HepG2 (cell line): Measurements from ENCODE around the gene SUPT6H. TPM values are rescaled to one million over a fixed set of nuclear protein-coding genes. Genes with fewer than 3 reads are reported as not detected.

Experiments used
- ARID3A ChIP-seq: IDR thresholded peaks from 2 replicates; pipeline ENCODE4 v1.6.1; 2012; ENCODE audit warnings: low read depth, low read length, improper control_type of control experiment
- ARNT ChIP-seq: fragments of 450-650 bp; IDR thresholded peaks from 2 replicates; pipeline ENCODE4 v1.6.1; 2017
- BATF2 ChIP-seq: sonication (generic); formaldehyde crosslinking; IDR thresholded peaks from 2 replicates; pipeline ENCODE4 v1.8.0; 2022; ENCODE audit warnings: mild to moderate bottlenecking, missing genetic modification reagents, moderate library complexity
- CAMTA2 ChIP-seq: sonication (generic); formaldehyde crosslinking; IDR thresholded peaks from 2 replicates; pipeline ENCODE4 v1.4.0; 2020; ENCODE audit warnings: mild to moderate bottlenecking, missing genetic modification reagents, borderline replicate concordance
- ELF1 ChIP-seq: sonication (generic); formaldehyde crosslinking; IDR thresholded peaks from 2 replicates; pipeline ENCODE4 v1.4.0; 2020; ENCODE audit warnings: missing genetic modification reagents
- GATA4 ChIP-seq: sonication (generic); IDR thresholded peaks from 2 replicates; pipeline ENCODE4 v1.6.1; 2016; ENCODE audit warnings: antibody characterized with exemption, low read depth, borderline replicate concordance
- IRF1 ChIP-seq: sonication (generic); formaldehyde crosslinking; IDR thresholded peaks from 2 replicates; pipeline ENCODE4 v1.4.0; 2020; ENCODE audit warnings: low read depth, mild to moderate bottlenecking, missing genetic modification reagents
- MAFK ChIP-seq, 2 experiments: IDR thresholded peaks in 1 of 2; conservative IDR thresholded peaks in 1 of 2; 2 replicates each; pipeline ENCODE4 v1.6.1; 2011; ENCODE audit warnings: improper control_type of control experiment in 2 of 2, low read length in 2 of 2
- MXD1 ChIP-seq: sonication (generic); formaldehyde crosslinking; IDR thresholded peaks from 2 replicates; pipeline ENCODE4 v1.4.0; 2020; ENCODE audit warnings: mild to moderate bottlenecking, missing genetic modification reagents
- MXD3 ChIP-seq: IDR thresholded peaks from 2 replicates; pipeline ENCODE4 v1.6.1; 2016; ENCODE audit warnings: mild to moderate bottlenecking, missing biosample characterization, missing genetic modification reagents
- RARA ChIP-seq: IDR thresholded peaks from 2 replicates; pipeline ENCODE4 v1.6.1; 2016; ENCODE audit warnings: missing genetic modification reagents, missing compliant biosample characterization
- TOE1 ChIP-seq: sonication (generic); formaldehyde crosslinking; IDR thresholded peaks from 2 replicates; pipeline ENCODE4 v1.4.0; 2020; ENCODE audit warnings: mild to moderate bottlenecking, missing genetic modification reagents
- ZBTB43 ChIP-seq: sonication (generic); formaldehyde crosslinking; conservative IDR thresholded peaks from 2 replicates; pipeline ENCODE4 v1.4.0; 2020; ENCODE audit warnings: missing genetic modification reagents
- ZNF232 ChIP-seq: sonication (generic); formaldehyde crosslinking; IDR thresholded peaks from 2 replicates; pipeline ENCODE4 v1.4.0; 2020; ENCODE audit warnings: missing genetic modification reagents, borderline replicate concordance
- ZNF33B ChIP-seq: sonication (generic); formaldehyde crosslinking; IDR thresholded peaks from 2 replicates; pipeline ENCODE4 v1.5.1; 2020; ENCODE audit warnings: mild to moderate bottlenecking, missing genetic modification reagents
- ZNF570 ChIP-seq: sonication (generic); formaldehyde crosslinking; IDR thresholded peaks from 2 replicates; pipeline ENCODE4 v1.4.0; 2020; ENCODE audit warnings: mild to moderate bottlenecking, missing genetic modification reagents, borderline replicate concordance
- ZNF572 ChIP-seq: sonication (generic); formaldehyde crosslinking; IDR thresholded peaks from 2 replicates; pipeline ENCODE4 v1.5.1; 2020; ENCODE audit warnings: mild to moderate bottlenecking, missing genetic modification reagents
- ZNF737 ChIP-seq: sonication (generic); formaldehyde crosslinking; IDR thresholded peaks from 2 replicates; pipeline ENCODE4 v1.5.0; 2020; ENCODE audit warnings: missing genetic modification reagents, mild to moderate bottlenecking, borderline replicate concordance
- ZNF749 ChIP-seq: sonication (generic); formaldehyde crosslinking; IDR thresholded peaks from 2 replicates; pipeline ENCODE4 v1.8.0; 2022; ENCODE audit warnings: mild to moderate bottlenecking, missing genetic modification reagents, moderate library complexity, borderline replicate concordance
- ZNF784 ChIP-seq: sonication (generic); formaldehyde crosslinking; IDR thresholded peaks from 2 replicates; pipeline ENCODE4 v1.5.1; 2020; ENCODE audit warnings: missing genetic modification reagents, mild to moderate bottlenecking, borderline replicate concordance
- ZNF883 ChIP-seq: sonication (generic); formaldehyde crosslinking; IDR thresholded peaks from 2 replicates; pipeline ENCODE4 v1.5.1; 2020; ENCODE audit warnings: mild to moderate bottlenecking, missing genetic modification reagents; ENCODE audit errors: not compliant biosample characterization
- ZNF891 ChIP-seq: sonication (generic); formaldehyde crosslinking; IDR thresholded peaks from 2 replicates; pipeline ENCODE4 v1.5.0; 2020; ENCODE audit warnings: mild to moderate bottlenecking, missing genetic modification reagents
- polyA plus RNA-seq, 8 experiments: library from polyadenylated mRNA; depleted of rRNA in 3 of 8; stranded (reverse) in 7 of 8; unstranded in 1 of 8; fragments of >200 nt; fragmentation: Illumina TruSeq in 4 of 8; extraction: Trizol in 4 of 8; gene quantifications; 2 replicates each; pipeline versions ENCODE4 v1.2.1 to v1.2.3, GENCODE V29; 2011 to 2016; ENCODE audit warnings: low read depth in 4 of 8, missing spikeins in 1 of 8, mixed read lengths in 1 of 8; ENCODE audit not compliant: insufficient read depth in 1 of 8
- total RNA-seq, 5 experiments: library from RNA; depleted of rRNA; stranded (reverse); fragments of >200 nt; fragmentation: Illumina TruSeq; extraction: Trizol; gene quantifications; 2 replicates each; pipeline ENCODE4 v1.2.3, GENCODE V29; 2016; ENCODE audit warnings: low read depth in 1 of 5

SUPT6H gene
- total and polyA plus RNA-seq, 2 of the 13 experiments (the other 11 are each of a cell fraction or from before 2014, with no cell fraction given) = 32.7 to 39.9 TPM

GRCh38 chr17:28726627-28727491 is 64.9 kb downstream of the SUPT6H start (continued):
- TF ChIP-seq ZNF33B (CRISPR knock-in tag) (no peak), MXD1 (CRISPR knock-in tag) (peak; percentile 51; the same call in 1 of the 2 replicates), ZNF749 (CRISPR knock-in tag) (no peak), MAFK (conservative IDR thresholded peaks at IDR 0.05 in 1 of 2, IDR thresholded peaks at IDR 0.05 in 1 of 2; ENCODE audit: low read length in 2 of 2) (peak in 1 of 2 experiments; percentile 38; a peak in 1 of 4 replicates), ELF1 (CRISPR knock-in tag) (no peak), ZNF232 (CRISPR knock-in tag) (no peak), ARID3A (no peak), MXD3 (no peak; the same call in 1 of the 2 replicates), RARA (CRISPR knock-in tag) (no peak), TOE1 (no peak), ZNF572 (CRISPR knock-in tag) (peak; percentile 75), ZNF891 (no peak; the same call in 1 of the 2 replicates), ZNF883 (CRISPR knock-in tag) (no peak), GATA4 (0 out of 2 replicates have a peak, but pooled peaks have one; percentile 43), ZNF784 (no peak), ZNF570 (CRISPR knock-in tag) (0 out of 2 replicates have a peak, but pooled peaks have one; percentile 41), BATF2 (no peak), CAMTA2 (CRISPR knock-in tag) (no peak), IRF1 (CRISPR knock-in tag) (0 out of 2 replicates have a peak, but pooled peaks have one; percentile 21), ARNT (no peak), ZBTB43 (CRISPR knock-in tag) (no peak), ZNF737 (no peak)
